Adrenal gland (tissue), 12 donors: ENCODE data around the gene EEF1AKMT4. TPM values are rescaled to one million over a fixed set of nuclear protein-coding genes. Genes with fewer than 3 reads are reported as not detected.

Experiments used
- DNase-seq, 7 donors: peaks; one replicate each; pipeline ENCODE4 v3.0.0-alpha.2; 2019 to 2020
- H3K27ac ChIP-seq, 5 donors: fragments of 200-600 bp; sonication (generic) in 4 of 5; 1 replicate in 3 of 5; 2 replicates in 2 of 5; pipeline versions ENCODE4 v1.5.1 to v1.8.0; 2016 to 2020; ENCODE audit warnings: mild to moderate bottlenecking in 1 of 5
- H3K27me3 ChIP-seq: fragments of 200-600 bp; 2 replicates; pipeline ENCODE4 v1.8.0; 2021
- H3K36me3 ChIP-seq, 2 donors: fragments of 200-600 bp; replicated peaks in 1 of 2; 1 replicate in 1 of 2; 2 replicates in 1 of 2; pipeline versions ENCODE4 v1.5.1 to v1.8.0; 2018 to 2022
- H3K4me1 ChIP-seq, 2 donors: fragments of 200-600 bp; replicated peaks in 1 of 2; 1 replicate in 1 of 2; 2 replicates in 1 of 2; pipeline versions ENCODE4 v1.5.1 to v1.8.0; 2018 to 2021
- H3K4me3 ChIP-seq, 4 donors: fragments of 200-600 bp; sonication (generic) in 3 of 4; one replicate each; pipeline ENCODE4 v1.5.1; 2016 to 2018
- H3K9me3 ChIP-seq, 3 donors: fragments of 200-600 bp; sonication (generic) in 1 of 3; replicated peaks in 1 of 3; 1 replicate in 2 of 3; 2 replicates in 1 of 3; pipeline versions ENCODE4 v1.5.1 to v1.8.0; 2016 to 2021
- POLR2A ChIP-seq, 2 donors: fragments of 450-650 bp; IDR thresholded peaks; one replicate each; pipeline ENCODE4 v1.6.1; 2017; ENCODE audit warnings: antibody characterized with exemption in 2 of 2, mild to moderate bottlenecking in 2 of 2, moderate library complexity in 1 of 2
- WGBS, 4 donors: extraction: QIAGEN DNeasy Blood & Tissue Kit in 2 of 4; methylation state at CpG; one replicate each; pipeline versions ENCODE4 v1.1.5 to v1.1.7; 2013 to 2017; 5-methylcytosine and 5-hydroxymethylcytosine counted together
- intact Hi-C, 2 donors: fragments of 100-400 bp; cut with DNase I; formaldehyde crosslinking; loops; one replicate each; pipeline versions ENCODE4 v1.14.1 to v1.15.0; 2022 to 2023
- polyA plus RNA-seq, 3 donors: library from polyadenylated mRNA; stranded (reverse); fragments of 200-250 nt in 2 of 3; fragments of 350-450 nt in 1 of 3; fragmentation: Illumina TruSeq in 1 of 3; extraction: RNeasy Lipid Tissue Mini Kit (QIAGEN cat#74804) in 1 of 3; gene quantifications; one replicate each; pipeline ENCODE4 v1.2.3, GENCODE V29; 2013 to 2014
- total RNA-seq, 9 donors: library from RNA; depleted of rRNA in 4 of 9; stranded (reverse); fragments of >200 nt in 4 of 9; fragments of 120-200 nt in 1 of 9; fragmentation: NEBNext Ultra II Directional in 1 of 9; extraction: Animal tissue kit (Norgen Biotek cat#: 25700) in 1 of 9; gene quantifications; one replicate each; pipeline versions ENCODE4 v1.1.0 to v1.2.4, GENCODE V29; 2013 to 2023
- TF ChIP-seq, protein P1 (sequence below), 6 experiments: fragments of 450-650 bp in 4 of 6; fragments of 200-600 bp in 2 of 6; sonication (generic) in 1 of 6; IDR thresholded peaks; 1 replicate in 5 of 6; 2 replicates in 1 of 6; pipeline versions ENCODE4 v1.5.1 to v1.8.0; 2016 to 2021; ENCODE audit warnings: antibody characterized with exemption in 6 of 6, mild to moderate bottlenecking in 2 of 6, moderate library complexity in 1 of 6
- donor health status: healthy with polysubstance abuse.
- donor health status: Bipolar disorder and iron deficiency.
- donor health status: DM: yes; HTN: yes; CAD: no.
- donor health status: DM: no; HTN: no; CAD: no.
- donor health status: DM: no; HTN: no; CAD: no.
- donor health status: DM: yes; HTN: yes; CAD: no.

Gene EEF1AKMT4
- total and polyA plus RNA-seq, 12 donors, result 1.8 to 8.3 (median 4.1) TPM

DNA sequence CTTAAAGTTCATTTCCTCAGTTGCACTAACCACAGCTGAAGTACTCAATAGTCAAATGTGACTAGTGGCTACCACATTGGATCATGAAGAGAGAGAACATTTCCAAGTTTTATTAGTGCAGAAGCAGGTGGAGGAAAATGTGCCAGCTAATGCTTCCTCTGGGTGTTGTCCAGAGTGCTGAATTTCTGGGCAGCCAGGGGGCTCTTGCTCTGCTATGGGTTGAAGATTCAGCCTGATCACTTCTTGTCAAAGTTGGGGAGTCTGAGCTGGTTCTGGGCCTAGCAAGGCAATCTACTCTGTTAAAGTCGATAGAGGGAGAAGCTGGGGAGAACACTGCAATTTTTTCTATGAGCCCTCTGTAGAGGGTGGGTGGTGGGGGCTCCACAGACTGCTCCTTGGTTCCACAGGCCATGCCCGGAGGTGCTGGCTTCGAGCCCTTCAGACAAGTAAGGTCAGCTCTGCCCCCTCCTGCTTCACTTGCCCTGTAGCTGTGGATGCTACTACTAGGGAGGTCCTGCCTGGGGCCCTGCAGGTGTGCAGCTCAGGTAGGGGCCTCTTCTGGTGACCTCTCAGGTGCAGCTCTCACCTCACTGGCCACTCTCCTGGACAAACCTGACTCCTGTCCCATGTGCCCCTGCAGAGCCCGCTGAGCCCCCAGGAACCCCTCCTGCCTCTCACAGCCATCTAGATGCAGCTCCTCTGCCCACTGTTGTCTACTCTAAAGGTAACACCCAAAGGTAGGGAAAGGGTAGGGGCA lies 8.9 kb upstream of the EEF1AKMT4 start:
- H3K9me3 ChIP-seq, result no peaks in the 10 kb centered on the region
- DNase-seq, result no peak
- no peaks in the 10 kb centered on the region for H3K27me3 ChIP-seq
- H3K4me3 ChIP-seq, result no peak overlapping the region
- TF ChIP-seq POLR2A (IDR thresholded peaks at IDR 0.05), result no peak
- TF ChIP-seq, protein P1, sequence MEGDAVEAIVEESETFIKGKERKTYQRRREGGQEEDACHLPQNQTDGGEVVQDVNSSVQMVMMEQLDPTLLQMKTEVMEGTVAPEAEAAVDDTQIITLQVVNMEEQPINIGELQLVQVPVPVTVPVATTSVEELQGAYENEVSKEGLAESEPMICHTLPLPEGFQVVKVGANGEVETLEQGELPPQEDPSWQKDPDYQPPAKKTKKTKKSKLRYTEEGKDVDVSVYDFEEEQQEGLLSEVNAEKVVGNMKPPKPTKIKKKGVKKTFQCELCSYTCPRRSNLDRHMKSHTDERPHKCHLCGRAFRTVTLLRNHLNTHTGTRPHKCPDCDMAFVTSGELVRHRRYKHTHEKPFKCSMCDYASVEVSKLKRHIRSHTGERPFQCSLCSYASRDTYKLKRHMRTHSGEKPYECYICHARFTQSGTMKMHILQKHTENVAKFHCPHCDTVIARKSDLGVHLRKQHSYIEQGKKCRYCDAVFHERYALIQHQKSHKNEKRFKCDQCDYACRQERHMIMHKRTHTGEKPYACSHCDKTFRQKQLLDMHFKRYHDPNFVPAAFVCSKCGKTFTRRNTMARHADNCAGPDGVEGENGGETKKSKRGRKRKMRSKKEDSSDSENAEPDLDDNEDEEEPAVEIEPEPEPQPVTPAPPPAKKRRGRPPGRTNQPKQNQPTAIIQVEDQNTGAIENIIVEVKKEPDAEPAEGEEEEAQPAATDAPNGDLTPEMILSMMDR (IDR thresholded peaks at IDR 0.05), result peak in 1 of 6 experiments; percentile 8
- intact Hi-C loops, result loop anchor here (5.0 to 10.0 kb wide), 2 partner anchors 93 to 346 kb away; no protein-coding TSS in a partner anchor
- 56 to 83% (median 79%) methylated on average over 2 to 4 of the region's 4 CpGs for WGBS, 4 donors
- peak overlapping the region in 2 of 5 donors; percentile 66 to 67 for H3K27ac ChIP-seq
- H3K36me3 ChIP-seq, result peaks cover 0 to 47% of the 10 kb centered on the region in 2 donors
- peaks cover 0 to 20% of the 10 kb centered on the region in 2 donors for H3K4me1 ChIP-seq

DNA sequence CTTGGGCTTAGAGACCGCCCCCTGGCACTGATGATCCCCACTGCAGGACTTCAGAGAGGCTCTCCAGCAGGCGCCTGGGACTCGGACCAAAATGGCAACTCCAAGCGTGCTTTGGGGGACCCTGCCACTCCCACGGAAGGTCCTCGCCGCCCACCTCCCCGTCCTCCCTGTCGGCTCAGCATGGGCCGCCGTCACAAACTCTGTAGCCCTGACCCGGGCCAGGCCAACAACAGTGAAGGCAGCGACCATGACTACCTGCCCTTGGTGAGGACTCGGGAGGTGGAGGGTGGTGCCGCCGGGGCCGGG lies 8.4 kb upstream of the EEF1AKMT4 start:
- TF ChIP-seq, protein P1 (IDR thresholded peaks at IDR 0.05), result no peak
- no peak for TF ChIP-seq POLR2A (IDR thresholded peaks at IDR 0.05)
- intact Hi-C loops, result loop anchor here (5.0 to 10.0 kb wide), 2 partner anchors 94 to 346 kb away; no protein-coding TSS in a partner anchor
- Histone ChIP-seq H3K4me3 (peak overlapping the region in 1 of 4 donors; percentile 23), H3K36me3 (peaks cover 0 to 48% of the 10 kb centered on the region in 2 donors), H3K9me3 (no peaks in the 10 kb centered on the region), H3K27me3 (no peaks in the 10 kb centered on the region), H3K27ac (peak overlapping the region in 2 of 5 donors; percentile 66 to 67), H3K4me1 (peaks cover 0 to 20% of the 10 kb centered on the region in 2 donors)
- no peak for DNase-seq
- 20 to 34% (median 29%) methylated on average over 4 to 17 of the region's 17 CpGs; no CpG with 5 or more reads in 1 of the 4 donors for WGBS, 4 donors

DNA sequence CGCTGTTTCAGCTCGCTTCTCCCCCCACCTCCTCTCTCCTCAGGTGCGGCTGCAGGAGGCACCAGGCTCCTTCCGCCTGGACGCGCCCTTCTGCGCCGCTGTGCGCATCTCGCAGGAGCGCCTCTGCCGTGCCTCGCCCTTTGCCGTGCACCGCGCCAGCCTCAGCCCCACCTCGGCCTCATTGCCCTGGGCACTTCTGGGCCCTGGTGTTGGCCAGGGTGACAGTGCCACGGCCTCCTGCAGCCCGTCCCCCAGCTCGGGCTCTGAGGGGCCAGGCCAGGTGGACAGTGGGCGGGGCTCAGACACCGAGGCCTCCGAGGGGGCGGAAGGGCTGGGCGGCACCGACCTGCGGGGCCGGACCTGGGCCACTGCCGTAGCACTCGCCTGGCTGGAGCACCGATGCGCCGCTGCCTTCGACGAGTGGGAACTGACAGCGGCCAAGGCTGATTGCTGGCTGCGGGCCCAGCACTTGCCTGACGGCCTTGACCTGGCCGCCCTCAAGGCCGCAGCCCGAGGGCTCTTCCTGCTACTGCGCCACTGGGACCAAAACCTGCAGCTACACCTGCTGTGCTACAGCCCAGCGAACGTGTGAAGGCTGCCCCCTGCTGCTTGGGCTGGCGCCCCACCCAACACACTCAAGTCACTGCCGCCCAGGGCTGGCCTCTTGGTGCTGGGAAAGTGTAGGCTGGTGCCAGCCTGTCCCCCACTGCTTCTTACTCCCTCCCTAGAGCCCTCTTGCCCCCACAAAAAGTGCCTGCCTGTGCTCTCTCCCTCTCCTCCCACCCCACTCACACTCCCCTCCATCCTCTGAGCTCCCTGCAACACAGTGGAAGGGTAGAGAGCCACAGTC lies 7.8 kb upstream of the EEF1AKMT4 start:
- no peaks in the 10 kb centered on the region for H3K27me3 ChIP-seq
- 18 to 43% (median 29%) methylated on average over 6 to 46 of the region's 46 CpGs for WGBS, 4 donors
- peaks cover 0 to 20% of the 10 kb centered on the region in 2 donors for H3K4me1 ChIP-seq
- no peaks in the 10 kb centered on the region for H3K9me3 ChIP-seq
- peak; percentile 75 to 91 (median 86) for DNase-seq
- H3K27ac ChIP-seq, result peak overlapping the region in 2 of 5 donors; percentile 66 to 67
- TF ChIP-seq, protein P1 (IDR thresholded peaks at IDR 0.05), result peak; percentile 38 to 80 (median 73)
- TF ChIP-seq POLR2A (IDR thresholded peaks at IDR 0.05), result peak in 1 of 2 donors; percentile 25
- H3K36me3 ChIP-seq, result peaks cover 0 to 44% of the 10 kb centered on the region in 2 donors
- peak overlapping the region in 1 of 4 donors; percentile 23 for H3K4me3 ChIP-seq
- intact Hi-C loops, result loop anchor here (5.0 to 10.0 kb wide), 2 partner anchors 94 to 347 kb away; no protein-coding TSS in a partner anchor

DNA sequence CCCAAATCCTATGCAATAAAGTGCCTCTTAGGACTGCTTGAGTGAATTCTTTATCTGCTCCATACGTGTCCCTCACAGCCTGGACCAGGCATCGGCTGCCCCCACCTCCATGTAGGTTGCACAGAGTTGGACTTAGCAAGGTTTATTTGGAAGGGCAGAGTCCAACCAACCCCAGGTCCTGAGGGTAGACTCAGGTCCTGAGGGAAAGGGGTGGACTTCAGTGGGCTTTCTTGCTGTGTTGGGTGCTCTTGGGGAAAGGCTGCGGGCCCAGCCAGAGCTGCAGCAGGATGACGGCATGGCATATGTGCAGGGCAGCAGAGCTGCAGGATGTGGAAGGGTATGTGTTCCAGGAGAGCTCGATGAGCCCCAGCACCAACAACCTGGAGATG lies 7.2 kb upstream of the EEF1AKMT4 start:
- Histone ChIP-seq H3K36me3 (peaks cover 0 to 44% of the 10 kb centered on the region in 2 donors), H3K4me1 (peaks cover 0 to 20% of the 10 kb centered on the region in 2 donors), H3K27me3 (no peaks in the 10 kb centered on the region), H3K4me3 (no peak overlapping the region), H3K27ac (peak overlapping the region in 1 of 5 donors; percentile 67), H3K9me3 (no peaks in the 10 kb centered on the region)
- intact Hi-C loops, result loop anchor here (5.0 to 10.0 kb wide), 2 partner anchors 95 to 347 kb away; no protein-coding TSS in a partner anchor
- DNase-seq, result no peak
- WGBS, 4 donors, result 64 to 77% (median 68%) methylated on average over 3 to 5 of the region's 5 CpGs
- TF ChIP-seq POLR2A (IDR thresholded peaks at IDR 0.05), result no peak
- TF ChIP-seq, protein P1 (IDR thresholded peaks at IDR 0.05), result no peak
